Measurements from ENCODE around the gene TCL1B.

DNA sequence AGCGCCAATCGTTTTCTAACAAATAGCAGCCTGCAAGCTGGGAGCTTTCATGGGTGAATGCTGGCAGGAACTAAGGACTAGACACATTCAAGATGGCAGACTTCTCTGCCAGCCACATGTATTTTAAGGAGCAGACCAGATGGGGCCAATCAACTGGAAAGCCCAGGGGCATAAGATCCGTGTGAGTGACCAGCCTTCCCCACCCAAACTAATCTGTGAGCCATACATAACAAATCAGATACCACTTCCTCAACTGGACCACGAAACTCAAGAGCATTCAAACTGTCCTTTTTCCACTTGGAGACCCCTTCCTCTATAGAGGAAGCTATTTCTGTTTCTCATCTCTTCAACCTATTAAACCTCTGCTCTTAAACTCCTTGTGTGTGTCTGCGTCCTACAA is 9.7 kb downstream of the TCL1B start:
- TF ChIP-seq EZH2 (IDR thresholded peaks at IDR 0.05; ENCODE audit: insufficient read depth, poor library complexity, severe bottlenecking): no peak
- no peak for TF ChIP-seq EZH2phosphoT487 (IDR thresholded peaks at IDR 0.05; ENCODE audit: insufficient read depth, low read depth)
